GM12872 (cell line): ENCODE measurements around the gene KCNC1.

Source experiments
- TF ChIP-seq, protein P1 (sequence below): IDR thresholded peaks from 3 replicates; pipeline ENCODE4 v1.5.1; 2011; ENCODE audit warnings: low read depth, mild to moderate bottlenecking, low read length, moderate library complexity; ENCODE audit not compliant: insufficient read depth

The KCNC1 gene

DNA sequence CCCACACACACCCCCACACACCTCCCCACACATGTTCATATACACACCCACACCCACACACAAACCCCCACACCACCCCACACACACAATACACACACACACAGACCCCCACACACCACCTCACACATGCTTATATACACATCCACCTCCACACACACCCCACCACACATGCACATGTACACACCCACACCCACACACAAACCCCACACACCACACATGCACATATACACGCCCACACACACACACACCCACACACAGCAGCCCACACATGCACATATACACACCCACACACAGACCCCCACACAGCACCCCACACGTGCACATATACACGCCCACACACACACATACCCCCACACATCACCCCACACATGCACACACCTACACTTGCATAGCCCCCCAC is 29.1 kb downstream of the KCNC1 start:
- TF ChIP-seq, protein P1, sequence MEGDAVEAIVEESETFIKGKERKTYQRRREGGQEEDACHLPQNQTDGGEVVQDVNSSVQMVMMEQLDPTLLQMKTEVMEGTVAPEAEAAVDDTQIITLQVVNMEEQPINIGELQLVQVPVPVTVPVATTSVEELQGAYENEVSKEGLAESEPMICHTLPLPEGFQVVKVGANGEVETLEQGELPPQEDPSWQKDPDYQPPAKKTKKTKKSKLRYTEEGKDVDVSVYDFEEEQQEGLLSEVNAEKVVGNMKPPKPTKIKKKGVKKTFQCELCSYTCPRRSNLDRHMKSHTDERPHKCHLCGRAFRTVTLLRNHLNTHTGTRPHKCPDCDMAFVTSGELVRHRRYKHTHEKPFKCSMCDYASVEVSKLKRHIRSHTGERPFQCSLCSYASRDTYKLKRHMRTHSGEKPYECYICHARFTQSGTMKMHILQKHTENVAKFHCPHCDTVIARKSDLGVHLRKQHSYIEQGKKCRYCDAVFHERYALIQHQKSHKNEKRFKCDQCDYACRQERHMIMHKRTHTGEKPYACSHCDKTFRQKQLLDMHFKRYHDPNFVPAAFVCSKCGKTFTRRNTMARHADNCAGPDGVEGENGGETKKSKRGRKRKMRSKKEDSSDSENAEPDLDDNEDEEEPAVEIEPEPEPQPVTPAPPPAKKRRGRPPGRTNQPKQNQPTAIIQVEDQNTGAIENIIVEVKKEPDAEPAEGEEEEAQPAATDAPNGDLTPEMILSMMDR, result no peak

DNA sequence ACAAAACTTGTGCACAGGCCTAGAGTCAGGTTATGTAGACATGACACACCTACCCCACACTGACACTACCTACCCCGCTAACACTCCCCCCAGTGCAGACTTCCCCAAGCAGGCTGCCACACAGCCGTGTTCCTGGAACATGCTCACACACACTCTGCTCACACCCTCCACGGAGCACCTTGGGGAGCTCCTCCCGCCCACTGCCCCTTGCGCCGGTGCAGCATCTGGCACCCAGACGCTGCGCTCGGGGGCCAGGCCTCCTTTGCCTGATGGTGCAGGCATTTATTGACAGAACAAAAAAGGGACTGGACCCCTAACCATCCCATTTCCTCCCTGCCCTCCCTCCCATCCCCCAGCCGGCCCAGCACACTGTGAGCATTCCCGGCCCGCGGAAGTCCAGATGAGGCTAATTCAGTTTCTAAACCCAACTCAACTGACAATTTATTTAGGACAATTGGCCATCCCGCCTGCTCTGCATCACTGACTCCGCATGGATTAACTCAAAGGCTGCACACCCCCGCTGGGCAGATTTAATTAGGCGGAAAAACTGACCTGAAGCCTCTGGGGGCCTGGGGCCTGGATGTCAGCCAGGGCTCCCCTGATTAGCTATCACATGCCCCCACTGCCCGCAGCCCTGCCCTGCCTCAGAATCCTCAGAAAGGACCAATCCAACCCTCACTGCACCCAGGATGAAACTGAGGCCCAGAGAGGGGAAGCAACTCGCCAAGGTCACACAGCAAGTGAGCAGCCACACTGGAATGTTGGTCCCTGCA is 30.1 kb downstream of the KCNC1 start:
- TF ChIP-seq, protein P1, result no peak

DNA sequence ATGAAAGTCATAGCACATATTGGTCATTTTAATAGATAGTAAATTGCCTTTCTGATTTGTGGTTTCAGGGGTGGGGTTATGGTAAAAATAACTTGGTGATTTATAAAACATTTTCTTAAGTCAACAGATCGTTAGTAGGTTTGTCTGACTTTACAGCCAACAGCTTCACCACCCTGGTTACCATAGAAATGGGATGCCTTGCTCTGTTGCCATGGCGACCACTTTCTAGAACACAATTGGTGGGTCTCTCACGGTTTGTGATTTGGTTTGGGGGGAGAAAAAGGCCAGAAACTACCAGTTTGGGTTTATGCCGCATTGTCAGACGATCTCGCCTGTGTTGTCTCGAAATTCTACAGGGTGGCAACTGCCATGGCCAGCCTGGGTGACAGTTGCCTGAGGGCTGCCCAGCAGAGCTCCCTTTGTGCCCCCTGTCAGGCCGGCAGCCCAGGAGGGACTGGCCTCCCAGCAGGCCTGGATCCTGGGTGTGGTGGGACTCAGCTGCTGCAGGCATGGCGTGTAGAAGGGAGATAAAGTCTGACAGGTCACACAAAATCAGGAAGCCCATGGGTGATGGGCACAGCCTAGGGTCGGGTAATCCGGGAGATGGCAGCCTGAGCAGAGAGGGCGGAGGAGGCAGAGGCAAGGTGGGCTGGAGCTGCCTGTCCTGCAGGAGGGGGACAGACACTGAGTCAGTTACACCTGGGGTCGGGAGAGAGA is 30.9 kb downstream of the KCNC1 start:
- TF ChIP-seq, protein P1, result no peak

DNA sequence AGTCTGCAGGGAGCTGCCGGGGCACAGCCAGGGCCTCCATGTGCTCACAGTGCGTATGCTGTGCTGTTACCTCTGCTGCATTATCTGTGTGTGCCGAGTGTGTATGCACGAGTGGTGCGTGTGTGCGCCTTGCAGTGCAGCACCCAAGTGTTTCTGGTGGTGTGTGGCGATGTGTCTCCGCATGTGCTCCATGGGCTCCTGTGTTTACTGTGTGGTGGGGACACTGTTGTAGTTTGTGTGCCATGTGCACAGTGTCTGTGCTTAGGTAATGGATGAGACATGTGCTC is 31.4 kb downstream of the KCNC1 start:
- TF ChIP-seq, protein P1, result no peak

DNA sequence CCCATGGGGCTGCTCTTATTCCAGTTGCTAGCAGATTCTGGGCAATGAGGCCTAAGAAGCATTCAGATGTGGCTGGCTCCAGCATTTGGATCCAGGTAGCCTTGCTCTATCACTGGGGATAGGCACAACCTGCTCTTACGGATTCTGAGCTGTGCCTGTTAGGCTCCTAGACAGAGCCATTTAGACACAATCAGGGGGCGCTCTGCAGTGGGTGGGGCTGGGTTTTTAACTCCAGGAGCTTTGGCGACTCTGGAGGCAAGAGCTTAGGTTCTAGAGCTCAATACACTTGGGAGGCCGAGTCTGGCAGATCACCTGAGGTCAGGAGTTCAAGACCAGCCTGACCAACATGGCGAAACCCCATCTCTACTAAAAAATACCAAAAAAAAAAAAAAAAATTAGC is 32.0 kb downstream of the KCNC1 start:
- TF ChIP-seq, protein P1, result no peak

DNA sequence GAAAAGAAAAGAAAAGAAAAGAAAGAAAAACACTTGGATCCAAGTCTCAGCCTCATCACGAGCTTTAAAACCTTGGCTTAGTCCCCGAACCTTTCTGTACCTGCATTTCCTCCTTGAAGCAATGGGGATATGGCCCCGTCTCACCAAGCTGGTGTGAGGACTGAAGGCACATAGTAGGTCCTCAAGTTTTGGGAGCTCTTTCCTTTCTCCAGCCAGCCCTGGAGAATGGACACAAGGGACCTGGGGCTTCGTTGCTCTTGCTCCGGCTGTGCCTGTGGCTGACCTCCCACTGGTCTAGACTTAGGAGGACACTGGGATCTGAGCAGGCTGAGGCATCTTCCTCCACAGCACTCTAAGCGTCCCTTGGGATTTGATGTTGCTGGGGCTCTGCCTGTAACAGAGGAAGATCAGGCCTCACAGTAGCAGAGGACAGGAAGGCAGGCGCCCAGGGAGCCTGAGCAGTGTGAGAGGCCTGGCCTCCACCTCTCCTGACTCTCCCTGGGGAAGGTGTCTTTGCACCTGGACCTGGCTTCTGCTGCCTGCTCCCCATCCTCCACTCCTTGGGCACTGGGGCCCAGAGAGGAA is 32.8 kb downstream of the KCNC1 start:
- TF ChIP-seq, protein P1, result no peak

DNA sequence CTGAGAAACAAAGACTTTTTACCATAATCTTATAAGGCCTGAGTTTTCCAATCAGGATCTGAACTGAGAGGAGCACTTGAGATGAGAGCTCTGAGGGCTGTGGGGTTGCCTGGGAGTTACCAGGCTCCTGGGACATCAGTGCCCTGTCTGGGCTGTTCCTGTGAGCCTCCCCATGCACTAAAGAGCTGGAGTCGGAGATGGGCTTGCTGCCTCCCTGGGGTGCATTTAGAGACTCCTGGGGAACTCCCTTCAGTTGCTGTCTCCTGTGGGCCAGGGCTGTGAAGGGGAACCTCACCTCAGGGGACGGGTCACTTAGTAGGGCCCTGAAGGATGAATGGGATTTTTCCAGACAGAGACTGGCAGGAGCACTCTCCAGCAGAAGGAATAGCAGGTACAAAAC is 33.3 kb downstream of the KCNC1 start:
- TF ChIP-seq, protein P1, result no peak
